Loucy (cell line): ENCODE results near the gene DQX1.

Source experiments
- CTCF ChIP-seq: fragments of 200-600 bp; sonication (generic); conservative IDR thresholded peaks from 2 replicates; pipeline ENCODE4 v1.5.1; 2014; ENCODE audit warnings: mild to moderate bottlenecking, antibody characterized with exemption, low read length
- EZH2phosphoT487 ChIP-seq: fragments of 200-600 bp; IDR thresholded peaks from 2 replicates; pipeline ENCODE4 v1.6.1; 2018; ENCODE audit warnings: antibody characterized with exemption, mild to moderate bottlenecking, moderate library complexity, borderline replicate concordance

GRCh38 chr2:74512744-74513604, 13.1 kb downstream of the DQX1 start:
- no peak for TF ChIP-seq CTCF
- no peak for TF ChIP-seq EZH2phosphoT487
